KBM-7 (cell line): Measurements from ENCODE around the gene UTS2.

Experiments
- DNase-seq: peaks from one replicate; pipeline ENCODE4 v3.0.0-alpha.2; 2015
- in situ Hi-C: fragments of 300-500 bp; cut with MboI; formaldehyde crosslinking; loops from 2 replicates; pipeline ENCODE4 v1.14.3; 2020; ENCODE audit warnings: low sequenced_read_pairs, low pct_unique_long_range_greater_than_20kb, mixed read lengths

UTS2 gene

DNA sequence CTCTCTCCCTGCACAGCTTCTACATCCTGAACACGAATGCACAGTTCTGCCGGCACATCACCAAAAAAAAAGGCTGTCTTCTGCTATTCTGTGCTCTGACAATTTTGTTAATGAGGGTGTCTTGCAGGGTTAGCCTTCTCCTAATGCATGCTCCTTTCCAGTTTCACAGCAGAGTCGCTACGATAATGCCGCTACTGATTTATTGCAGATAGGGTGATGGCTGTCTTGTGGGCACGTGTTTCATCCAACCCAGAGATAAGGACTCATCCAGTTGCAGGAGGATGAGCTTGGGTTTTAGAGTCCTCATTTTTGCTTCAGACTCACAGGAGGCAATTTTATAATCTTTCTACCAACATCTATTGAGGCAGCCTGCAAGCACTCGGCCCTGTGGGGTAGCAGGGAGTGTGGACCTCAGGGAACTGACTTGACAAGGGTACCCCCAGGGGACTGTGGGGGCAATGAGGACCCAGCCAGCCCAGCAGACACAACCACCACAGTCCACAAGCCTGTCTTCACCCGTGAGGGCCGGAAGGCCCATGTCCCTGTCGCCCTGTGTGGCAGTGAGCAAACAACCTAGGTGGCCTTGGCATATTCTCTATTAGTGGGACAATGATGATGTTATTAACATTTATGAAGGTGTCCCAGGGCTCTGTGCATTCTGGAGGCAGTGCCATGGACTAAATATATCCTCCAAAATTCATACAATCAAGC is 15.4 kb upstream of the UTS2 start:
- in situ Hi-C loops, result no loop called here
- no peak for DNase-seq

DNA sequence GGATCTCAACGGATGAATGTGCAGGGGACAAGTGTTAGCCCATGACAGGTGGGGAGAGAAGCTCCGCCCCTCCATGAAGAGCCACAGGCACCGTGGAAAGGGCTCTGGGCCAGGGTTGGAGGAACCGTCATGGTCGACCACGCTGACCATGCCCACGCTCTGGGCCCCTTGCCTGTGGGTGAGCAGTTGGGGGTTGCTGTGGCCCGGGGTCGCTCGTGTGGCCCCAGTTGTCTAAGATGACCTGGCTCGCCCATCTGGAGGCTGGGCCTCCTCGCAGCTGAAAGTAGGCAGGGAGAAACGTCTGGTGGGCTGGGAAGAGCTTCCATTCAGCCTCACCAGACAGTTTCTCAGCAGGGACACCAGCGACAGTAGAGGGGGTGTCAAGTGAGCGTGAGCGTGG is 13.1 kb upstream of the UTS2 start:
- in situ Hi-C loops, result no loop called here
- DNase-seq, result no peak

DNA sequence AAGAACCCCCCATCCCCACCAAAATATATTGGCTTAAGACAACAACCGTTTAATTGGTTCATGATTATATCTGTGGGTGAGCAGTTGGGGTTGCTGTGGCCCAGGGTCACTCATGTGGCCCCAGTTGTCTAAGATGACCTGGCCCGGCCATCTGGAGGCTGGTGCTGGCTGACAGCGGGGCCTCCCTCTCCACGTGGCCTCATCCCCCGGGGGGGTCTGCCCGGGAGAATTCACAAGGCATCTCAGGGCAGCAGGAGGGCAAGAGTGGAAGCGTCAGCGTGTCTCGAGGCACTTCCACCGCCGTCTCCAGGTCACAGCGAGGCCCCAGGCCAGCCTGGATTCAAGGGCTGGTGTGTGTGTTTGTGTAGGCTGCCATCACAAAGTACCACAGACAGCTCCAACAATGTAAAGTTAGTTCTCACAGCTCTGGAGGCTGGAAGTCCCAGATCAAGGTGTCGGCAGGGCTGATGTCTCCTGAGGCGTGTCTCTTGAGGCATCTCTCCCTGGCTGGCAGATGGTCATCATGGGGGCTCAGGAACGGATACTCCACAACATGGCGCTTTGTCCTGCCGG is 11.0 kb upstream of the UTS2 start:
- no peak for DNase-seq
- in situ Hi-C loops, result no loop called here

DNA sequence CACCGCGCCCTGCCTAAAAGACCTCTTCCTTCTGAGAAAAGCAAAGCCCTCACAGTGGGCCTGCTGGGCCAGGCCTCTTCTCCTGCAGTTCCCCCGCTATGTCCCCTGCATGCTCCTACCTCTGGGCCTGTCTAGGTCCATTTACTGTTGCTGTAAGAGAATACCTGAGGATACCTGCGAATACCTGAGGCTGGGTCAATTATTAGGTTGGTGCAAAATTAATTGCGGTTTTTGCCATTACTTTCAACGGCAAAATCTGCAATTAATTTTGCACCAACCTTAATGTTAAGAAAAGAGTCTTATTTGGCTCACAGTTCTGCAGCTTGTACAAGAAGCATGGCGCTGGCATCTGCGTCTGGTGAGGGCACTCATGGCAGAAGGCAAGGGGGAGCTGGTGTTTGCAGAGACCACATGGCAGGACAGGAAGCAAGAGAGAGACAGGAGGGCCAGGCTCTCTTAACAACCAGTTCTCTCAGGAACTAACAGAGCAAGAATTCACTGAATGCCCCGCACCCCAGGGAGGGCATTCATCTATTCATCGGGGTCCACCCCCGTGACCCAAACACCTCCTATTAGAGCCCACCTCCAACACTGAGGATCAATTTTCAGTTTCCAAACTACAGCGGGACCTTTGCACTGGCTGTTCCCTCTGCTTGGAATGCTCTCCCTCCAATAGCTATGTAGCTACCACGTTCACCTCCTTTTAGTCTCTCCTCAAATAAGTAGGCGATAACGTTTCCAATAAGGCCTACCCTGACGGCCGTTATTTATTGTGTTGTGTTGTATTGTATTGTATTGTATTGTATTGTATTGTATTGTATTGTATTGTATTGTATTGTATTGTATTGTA is 9.6 kb upstream of the UTS2 start:
- DNase-seq, result no peak
- in situ Hi-C loops, result no loop called here

DNA sequence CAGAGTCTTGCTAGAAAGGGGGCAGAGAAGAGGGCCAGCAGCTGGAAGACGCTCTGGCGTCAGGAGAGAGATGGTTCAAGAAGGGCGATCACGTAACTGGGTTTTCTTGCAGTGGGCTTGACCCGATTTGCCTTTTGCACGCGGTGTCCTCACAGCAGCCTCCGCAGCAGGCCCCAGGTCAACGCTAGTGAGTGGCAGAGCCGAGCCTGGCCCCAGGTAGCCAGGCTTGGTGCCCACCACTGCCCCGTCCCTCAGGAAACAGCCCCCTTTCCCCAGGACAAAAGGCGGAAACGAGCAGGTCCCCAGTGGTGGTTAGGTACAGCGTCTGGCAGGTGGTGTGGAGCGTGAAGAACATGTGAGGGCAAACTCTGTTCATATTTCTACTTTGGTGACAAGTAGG is 8.6 kb upstream of the UTS2 start:
- in situ Hi-C loops, result no loop called here

DNA sequence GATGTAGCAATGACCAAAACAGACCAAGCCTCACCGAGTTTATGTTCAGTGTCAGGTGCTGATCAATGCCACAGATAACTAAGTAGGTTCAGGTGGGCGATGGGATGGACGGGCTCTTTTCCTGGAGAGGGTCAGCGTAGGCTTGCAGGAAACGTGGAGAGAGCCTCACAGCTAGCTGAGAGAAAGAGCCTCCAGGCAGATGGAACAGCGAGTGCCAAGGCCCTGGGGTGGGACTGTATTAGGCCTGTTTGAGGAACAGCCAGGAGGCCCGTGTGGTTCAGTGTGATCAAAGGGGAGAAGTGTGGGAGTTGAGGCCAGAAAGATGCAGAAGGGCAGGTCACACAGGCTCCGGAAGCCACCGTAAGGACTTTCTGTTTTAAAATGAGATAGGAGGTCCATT is 7.3 kb upstream of the UTS2 start:
- no peak for DNase-seq
- in situ Hi-C loops, result no loop called here

More for the DNA sequence above, 8.6 kb upstream of the UTS2 start:
- no peak for DNase-seq

DNA sequence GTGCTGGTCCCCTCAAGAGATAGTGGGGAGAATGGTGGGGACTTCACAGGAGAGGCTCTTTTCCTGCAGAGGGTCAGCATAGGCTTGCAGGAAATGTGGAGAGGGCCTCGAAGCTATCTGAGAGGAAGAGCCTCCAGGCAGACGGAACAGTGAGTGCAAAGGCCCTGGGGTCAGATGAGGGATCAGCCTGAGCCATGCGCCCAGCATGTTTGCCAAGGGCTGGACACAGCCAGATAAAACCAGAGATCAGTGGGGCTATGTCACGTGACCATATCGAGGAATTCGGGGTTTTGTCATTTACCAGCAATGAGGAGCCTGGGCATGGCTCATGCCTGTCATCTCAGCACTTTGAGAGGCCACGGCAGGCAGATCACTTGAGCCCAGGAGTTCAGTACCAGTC is 6.5 kb upstream of the UTS2 start:
- DNase-seq, result no peak
- in situ Hi-C loops, result no loop called here

DNA sequence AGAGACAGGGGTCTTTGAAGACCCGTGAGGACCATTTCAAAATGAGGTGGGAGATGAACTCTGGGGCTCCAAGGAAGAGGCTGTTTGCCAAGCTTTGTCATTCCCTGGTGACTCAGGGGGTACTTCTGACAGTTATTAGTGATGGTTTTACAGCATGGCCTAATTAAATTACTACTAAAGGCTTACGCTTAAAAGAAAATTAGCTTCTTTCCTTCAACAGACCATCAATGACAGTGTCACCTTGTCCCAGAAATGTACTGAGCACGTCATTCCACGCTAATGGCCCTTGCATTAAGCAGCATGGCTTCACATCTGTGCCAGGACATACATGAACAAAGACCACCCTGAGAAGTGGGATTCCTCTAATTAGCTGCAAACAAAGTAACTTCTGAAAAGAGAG is 5.1 kb upstream of the UTS2 start:
- in situ Hi-C loops, result no loop called here
- no peak for DNase-seq

DNA sequence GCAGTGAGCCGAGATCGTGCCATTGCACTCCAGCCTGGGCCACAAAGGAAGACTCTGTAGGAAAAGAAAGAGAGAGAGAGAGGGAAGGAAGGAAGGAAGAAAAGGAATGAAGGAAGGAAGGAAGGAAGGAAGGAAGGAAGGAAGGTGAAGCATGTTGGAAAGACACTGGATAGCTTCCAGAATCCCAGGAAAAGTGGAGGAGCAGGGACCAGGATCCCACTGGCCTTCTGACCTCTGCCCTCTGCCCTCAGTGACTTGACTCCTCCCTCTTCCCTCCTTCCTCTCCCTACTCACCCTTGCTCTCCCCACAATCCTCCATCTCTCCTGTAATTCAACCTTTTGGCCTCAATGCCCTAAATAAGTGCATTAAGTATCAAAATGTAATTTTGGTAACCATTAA is 4.1 kb upstream of the UTS2 start:
- in situ Hi-C loops, result no loop called here
- DNase-seq, result no peak

DNA sequence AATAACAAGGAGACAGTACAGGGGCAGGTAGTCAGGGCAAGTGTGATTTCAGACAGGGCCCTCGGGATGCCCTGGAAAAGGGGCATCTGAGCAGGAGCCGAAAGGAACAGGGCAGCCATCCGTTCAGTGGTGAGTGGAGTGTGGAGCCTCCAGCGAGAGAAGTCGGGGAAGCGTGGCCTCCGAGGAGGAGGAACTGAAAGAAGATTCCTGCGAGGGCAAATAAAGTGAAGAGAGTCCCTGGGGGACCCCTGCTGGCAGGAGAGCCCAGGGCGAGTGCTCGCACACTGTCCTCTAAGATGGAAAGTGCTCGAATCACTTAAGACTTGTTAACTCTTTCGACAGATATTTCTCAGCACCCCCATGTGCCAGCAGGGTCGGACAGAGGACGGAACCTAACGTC is 3.5 kb upstream of the UTS2 start:
- peak; percentile 68 for DNase-seq
- in situ Hi-C loops, result no loop called here

DNA sequence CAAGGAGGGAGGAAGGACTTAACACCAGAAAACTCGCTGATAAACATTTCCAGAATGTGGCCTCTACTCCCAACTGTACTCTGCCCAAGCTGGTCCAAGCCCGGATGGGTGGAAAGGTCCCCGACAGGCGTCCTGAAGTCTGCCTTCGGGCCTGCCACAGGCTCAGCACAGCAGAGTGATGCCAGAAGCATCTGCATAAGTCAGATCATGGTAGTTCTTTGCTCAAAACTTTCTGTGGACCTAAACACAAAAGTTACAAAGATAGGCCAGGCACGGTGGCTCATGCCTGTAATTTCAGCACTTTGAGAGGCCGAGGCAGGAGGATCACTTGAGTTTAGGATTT is 790 bp upstream of the UTS2 start:
- DNase-seq, result no peak
- in situ Hi-C loops, result no loop called here

DNA sequence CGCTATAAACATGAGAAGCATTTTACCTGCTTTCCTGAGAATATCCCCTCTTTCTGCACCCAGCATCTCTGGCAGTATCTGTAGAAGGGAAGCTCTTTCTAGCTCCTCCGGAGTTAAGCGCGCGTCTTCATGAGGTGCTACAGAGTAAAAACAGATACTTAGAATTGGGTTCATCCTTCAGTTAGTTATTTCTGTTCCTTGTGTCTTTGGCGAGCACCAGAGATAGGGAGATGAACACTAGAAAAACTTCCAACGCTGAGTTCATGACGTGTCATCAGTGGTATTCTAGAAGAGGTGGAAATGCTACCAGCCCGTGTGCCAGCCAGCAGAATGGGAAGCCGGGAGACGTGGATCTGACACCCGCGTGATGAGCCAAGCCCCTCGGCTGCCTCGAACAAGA is 2.1 kb downstream of the UTS2 start:
- no peak for DNase-seq
- in situ Hi-C loops, result no loop called here

DNA sequence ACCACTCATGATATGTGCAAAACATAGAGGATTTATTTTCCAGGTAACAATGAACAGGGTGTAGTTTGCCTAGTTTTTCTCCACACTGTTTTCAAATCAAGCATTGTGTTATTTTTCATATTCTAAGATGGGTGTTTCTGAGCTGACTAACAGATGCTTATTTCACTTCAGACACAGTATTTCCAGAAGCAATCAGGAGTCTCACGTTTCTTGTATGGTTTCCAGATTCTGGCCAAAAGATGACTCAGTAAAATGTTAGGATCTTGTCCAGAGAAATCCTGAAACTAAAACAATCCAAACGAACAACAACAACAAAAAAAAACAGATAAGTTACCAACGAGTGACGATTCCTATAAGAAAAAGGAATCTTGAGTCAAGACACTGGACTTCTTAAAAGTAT is 5.3 kb downstream of the UTS2 start:
- DNase-seq, result no peak

DNA sequence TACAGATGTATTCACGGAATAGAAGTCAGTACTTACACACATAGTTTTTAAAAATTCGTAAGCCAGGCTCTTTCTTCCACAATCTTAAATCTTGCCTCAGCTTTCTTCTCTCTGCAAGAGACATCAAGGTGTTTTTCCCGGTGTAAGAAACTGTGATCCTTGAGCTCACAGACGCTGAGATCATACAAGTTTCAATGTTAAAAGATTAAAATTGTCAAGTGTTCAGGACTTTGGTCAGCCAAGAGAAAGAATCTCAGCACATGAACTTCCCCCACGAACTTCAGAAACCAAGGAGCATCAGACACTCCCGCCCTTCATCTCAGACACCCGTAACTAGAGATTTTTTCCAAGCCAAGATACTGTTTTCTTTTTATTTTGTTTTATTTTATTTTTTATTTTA is 6.2 kb downstream of the UTS2 start:
- in situ Hi-C loops, result no loop called here
- no peak for DNase-seq

More for the DNA sequence above, 5.3 kb downstream of the UTS2 start:
- in situ Hi-C loops, result no loop called here

DNA sequence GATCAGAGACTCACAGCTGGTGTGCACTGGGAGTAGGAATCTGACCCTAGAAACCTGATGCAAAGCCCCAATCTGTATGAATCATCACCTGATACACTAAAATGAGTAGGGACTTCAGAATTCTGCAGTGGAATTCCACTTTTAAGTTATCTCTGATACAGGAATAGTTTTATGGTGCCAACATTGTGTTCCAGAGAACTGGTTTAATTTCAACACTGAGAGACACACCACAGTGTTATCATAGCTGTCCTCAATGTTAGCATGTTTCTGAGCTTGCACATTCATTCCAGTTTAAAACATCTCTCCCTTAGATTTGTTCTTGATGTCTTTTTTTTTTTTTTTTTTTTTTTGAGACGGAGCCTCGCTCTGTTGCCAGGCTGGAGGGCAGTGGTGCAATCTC is 7.1 kb downstream of the UTS2 start:
- in situ Hi-C loops, result no loop called here
- DNase-seq, result no peak

DNA sequence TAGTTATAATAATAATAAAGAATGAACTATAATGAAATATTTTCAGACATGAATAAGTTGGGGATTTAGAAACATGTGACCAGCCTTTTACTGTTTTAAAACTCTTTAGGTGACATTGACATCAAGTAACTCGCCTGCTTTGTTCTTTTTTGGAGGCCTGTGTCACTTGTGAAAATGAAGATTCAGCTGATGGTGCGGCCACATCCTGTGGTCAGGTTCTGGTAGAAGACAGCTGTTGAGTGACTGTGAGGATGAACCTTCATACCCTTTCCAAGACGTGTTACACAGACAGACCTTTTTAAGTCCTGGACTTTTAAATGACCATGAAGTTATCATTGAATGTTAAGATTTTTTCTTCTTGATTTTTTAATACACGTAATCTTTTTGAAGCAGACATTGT is 10.3 kb downstream of the UTS2 start:
- in situ Hi-C loops, result no loop called here
- no peak for DNase-seq

DNA sequence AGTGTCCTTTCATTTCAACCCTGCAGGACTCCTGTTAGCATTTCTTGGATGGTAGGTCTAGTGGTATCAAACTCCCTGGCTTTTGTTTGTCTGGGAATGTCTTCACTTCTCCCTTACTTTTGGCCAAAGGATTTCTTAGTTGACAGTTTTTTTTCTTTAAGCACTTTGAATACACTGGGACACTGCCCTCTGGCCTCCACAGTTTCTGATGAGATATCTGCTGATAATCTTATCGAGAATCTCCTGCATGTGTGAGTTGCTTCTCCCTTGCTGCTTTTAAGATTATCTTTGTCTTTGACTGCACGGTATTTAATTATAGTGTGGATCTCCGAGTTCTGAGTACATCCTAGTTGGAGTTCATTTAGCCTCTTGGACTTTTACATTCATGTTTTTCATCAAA is 13.3 kb downstream of the UTS2 start:
- in situ Hi-C loops, result no loop called here
- no peak for DNase-seq

DNA sequence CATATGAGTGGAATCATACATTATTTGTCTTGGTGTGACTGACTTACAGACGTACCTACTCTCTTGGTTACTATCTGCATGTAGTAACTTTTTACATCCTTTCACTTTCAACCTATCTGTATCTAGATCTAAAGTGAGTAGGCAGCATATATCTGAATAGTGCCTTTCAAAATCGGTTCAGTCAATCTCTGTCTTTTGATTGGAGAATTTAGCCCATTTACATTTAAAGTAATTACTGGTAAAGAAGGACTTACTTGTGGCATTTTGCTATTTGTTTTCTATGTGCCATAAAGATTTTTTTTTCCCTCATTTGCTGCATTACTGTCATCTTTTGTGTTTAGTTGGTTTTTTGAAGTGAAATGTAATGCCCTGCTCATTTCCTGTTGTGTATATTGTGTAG is 14.2 kb downstream of the UTS2 start:
- in situ Hi-C loops, result no loop called here

DNA sequence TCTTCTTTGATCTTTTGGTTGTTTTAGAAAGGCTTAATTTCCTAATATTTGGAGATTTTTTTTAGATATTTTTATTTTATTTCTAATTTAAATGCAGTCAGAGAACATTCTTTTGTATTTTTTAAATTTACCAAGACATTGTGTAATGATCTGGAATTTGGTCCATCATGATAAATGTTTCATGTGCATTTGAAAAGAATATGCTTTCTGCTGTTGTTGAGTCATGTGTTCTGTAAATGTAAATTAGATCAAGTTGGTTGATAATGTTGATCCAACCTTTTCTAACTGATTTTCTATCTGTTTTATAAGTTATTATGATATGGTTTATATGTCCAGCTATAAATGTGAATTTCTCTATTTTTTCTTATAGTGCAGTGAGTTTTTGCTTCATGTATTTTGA is 19.8 kb downstream of the UTS2 start:
- in situ Hi-C loops, result no loop called here
- DNase-seq, result no peak

More for the DNA sequence above, 14.2 kb downstream of the UTS2 start:
- no peak for DNase-seq

DNA sequence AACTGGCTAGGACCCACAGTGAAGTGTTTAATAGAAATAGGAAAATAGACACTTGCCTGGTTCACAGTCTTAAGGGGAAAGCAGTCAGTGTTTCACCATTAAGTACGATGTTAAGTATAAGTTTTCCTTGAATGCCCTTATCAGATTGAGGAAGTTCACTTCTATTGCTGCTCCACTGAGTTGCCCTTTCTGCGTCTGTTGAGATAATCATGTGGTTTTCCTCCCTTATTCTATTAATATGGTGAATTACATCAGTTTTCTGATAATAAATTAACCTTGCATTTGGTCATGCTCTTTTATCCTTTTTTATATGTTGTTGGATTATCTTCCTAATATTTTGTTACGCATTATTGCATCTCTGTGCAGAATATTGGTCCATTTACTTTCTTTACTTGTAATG is 21.4 kb downstream of the UTS2 start:
- DNase-seq, result peak; percentile 60
- in situ Hi-C loops, result no loop called here
